Body of pancreas (tissue), 4 donors: ENCODE measurements around the gene METTL14.

Experiments
- CTCF ChIP-seq, 7 experiments: fragments of 450-650 bp in 4 of 7; fragments of 200-600 bp in 3 of 7; sonication (generic) in 3 of 7; IDR thresholded peaks; one replicate each; pipeline ENCODE4 v1.5.1; 2016 to 2019; ENCODE audit warnings: antibody characterized with exemption in 7 of 7
- POLR2A ChIP-seq, 3 donors: fragments of 450-650 bp; IDR thresholded peaks; one replicate each; pipeline ENCODE4 v1.6.1; 2016; ENCODE audit warnings: antibody characterized with exemption in 3 of 3, mild to moderate bottlenecking in 2 of 3

GRCh38 chr4:118741301-118741855 lies 56.2 kb downstream of the METTL14 start:
- TF ChIP-seq CTCF (IDR thresholded peaks at IDR 0.05) (no peak), POLR2A (IDR thresholded peaks at IDR 0.05) (no peak)
